ENCODE measurements around the gene OCEL1.
"Not testable (repeated sequence)": the region's sequence is repeated elsewhere in the genome, so short reads cannot be mapped to it uniquely, and the experiment has no call there.

OCEL1 gene

DNA sequence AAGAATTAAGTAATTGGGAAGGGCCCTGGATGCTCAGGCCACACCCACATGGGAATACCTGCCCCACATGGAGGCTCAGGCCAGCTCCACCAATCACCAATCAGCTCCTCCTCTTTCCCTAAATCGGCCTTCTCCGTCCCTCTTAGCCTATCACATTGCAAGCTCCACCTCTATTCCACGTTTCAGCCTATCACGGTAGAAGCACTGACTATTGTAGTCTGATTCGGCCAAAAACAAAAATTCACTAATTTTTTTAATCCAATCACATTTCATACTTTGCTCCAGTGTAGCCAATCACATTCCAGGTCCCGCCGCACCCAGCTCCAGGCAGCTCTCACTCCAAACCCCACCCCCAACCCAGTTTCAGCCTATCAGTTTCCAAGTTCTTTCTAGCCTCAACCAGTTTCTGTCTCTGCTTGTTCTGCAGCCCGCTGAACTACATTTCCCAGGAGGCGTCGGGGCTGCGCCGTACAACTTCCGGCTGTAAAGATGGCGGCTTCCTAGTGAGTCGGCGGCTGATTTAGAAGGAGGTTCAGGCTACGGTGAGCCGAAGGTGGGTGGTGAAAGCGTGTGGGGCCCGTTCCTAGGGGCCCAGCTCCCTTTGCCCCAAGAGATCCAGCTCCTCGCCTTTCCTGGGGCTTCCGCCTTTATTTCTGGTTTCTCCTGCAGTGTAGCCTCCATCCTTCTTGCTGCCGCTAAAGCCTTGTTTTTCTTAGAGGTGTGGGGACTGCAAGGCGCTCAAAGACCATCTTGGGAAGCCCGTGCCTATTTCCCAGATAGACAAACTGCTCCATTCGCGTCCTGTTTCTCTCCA, 41.2 kb downstream of the OCEL1 start, which contains the start of gene BABAM1:
Gene BABAM1 (plus strand): TSS at position 469 of the 814 bp plus-strand sequence. CDS start 1,364 bp downstream, outside the sequence.
- in situ Hi-C loops (cut with HindIII; ENCODE audit: low sequenced_read_pairs), result no loop called here
- DNase-seq (ENCODE audit: low read depth), result peak; percentile 99
- TF ChIP-seq, protein P1, sequence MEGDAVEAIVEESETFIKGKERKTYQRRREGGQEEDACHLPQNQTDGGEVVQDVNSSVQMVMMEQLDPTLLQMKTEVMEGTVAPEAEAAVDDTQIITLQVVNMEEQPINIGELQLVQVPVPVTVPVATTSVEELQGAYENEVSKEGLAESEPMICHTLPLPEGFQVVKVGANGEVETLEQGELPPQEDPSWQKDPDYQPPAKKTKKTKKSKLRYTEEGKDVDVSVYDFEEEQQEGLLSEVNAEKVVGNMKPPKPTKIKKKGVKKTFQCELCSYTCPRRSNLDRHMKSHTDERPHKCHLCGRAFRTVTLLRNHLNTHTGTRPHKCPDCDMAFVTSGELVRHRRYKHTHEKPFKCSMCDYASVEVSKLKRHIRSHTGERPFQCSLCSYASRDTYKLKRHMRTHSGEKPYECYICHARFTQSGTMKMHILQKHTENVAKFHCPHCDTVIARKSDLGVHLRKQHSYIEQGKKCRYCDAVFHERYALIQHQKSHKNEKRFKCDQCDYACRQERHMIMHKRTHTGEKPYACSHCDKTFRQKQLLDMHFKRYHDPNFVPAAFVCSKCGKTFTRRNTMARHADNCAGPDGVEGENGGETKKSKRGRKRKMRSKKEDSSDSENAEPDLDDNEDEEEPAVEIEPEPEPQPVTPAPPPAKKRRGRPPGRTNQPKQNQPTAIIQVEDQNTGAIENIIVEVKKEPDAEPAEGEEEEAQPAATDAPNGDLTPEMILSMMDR (IDR thresholded peaks at IDR 0.05; ENCODE audit: low read depth, low read length, missing control alignments), result no peak
- peak within 1 kb of the TSS; percentile 73 for H3K4me3 ChIP-seq (ENCODE audit: low read depth, low read length)

DNA sequence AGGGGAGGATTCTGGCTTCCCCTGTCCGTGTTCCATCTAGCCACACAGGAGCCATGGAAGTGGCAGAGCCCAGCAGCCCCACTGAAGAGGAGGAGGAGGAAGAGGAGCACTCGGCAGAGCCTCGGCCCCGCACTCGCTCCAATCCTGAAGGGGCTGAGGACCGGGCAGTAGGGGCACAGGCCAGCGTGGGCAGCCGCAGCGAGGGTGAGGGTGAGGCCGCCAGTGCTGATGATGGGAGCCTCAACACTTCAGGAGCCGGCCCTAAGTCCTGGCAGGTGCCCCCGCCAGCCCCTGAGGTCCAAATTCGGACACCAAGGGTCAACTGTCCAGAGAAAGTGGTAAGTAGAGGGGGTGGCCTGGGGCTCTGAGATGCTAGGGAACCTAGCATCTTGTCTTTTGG, 42.7 kb downstream of the OCEL1 start:
- in situ Hi-C loops (cut with HindIII; ENCODE audit: low sequenced_read_pairs), result no loop called here
- TF ChIP-seq, protein P1 (IDR thresholded peaks at IDR 0.05; ENCODE audit: low read depth, low read length, missing control alignments), result no peak
- no peak for DNase-seq (ENCODE audit: low read depth)
- no peak overlapping the region for H3K4me3 ChIP-seq (ENCODE audit: low read depth, low read length)

- DNase-seq (ENCODE audit: low read depth); H3K4me3 ChIP-seq (ENCODE audit: low read depth, low read length); in situ Hi-C loops (cut with HindIII; ENCODE audit: low sequenced_read_pairs): not testable (repeated sequence)
These were observed 48.9 kb downstream of the OCEL1 start for GRCh38 chr19:17274892-17275291.

GRCh38 chr19:17275441-17276175, 49.6 kb downstream of the OCEL1 start:
- no peak overlapping the region for H3K4me3 ChIP-seq (ENCODE audit: low read depth, low read length)
- TF ChIP-seq, protein P1 (IDR thresholded peaks at IDR 0.05; ENCODE audit: low read depth, low read length, missing control alignments), result no peak
- no peak for DNase-seq (ENCODE audit: low read depth)
- in situ Hi-C loops (cut with HindIII; ENCODE audit: low sequenced_read_pairs), result no loop called here
